Sigmoid colon (tissue), 4 donors: ENCODE measurements around the gene CDC25A.

ENCODE experiments used
- CTCF ChIP-seq, 4 experiments: fragments of 450-650 bp in 3 of 4; fragments of 200-600 bp in 1 of 4; IDR thresholded peaks; one replicate each; pipeline ENCODE4 v1.5.1; 2016 to 2019; ENCODE audit warnings: antibody characterized with exemption in 4 of 4, mild to moderate bottlenecking in 3 of 4, moderate library complexity in 2 of 4
- EP300 ChIP-seq, 4 donors: sonication (generic); formaldehyde crosslinking; IDR thresholded peaks; one replicate each; pipeline ENCODE4 v1.6.1; 2017; ENCODE audit warnings: antibody characterized with exemption in 4 of 4
- POLR2A ChIP-seq, 2 donors: fragments of 450-650 bp; IDR thresholded peaks; one replicate each; pipeline ENCODE4 v1.6.1; 2016; ENCODE audit warnings: antibody characterized with exemption in 2 of 2, mild to moderate bottlenecking in 2 of 2, moderate library complexity in 2 of 2
- POLR2AphosphoS5 ChIP-seq, 4 donors: sonication (generic); formaldehyde crosslinking; IDR thresholded peaks; one replicate each; pipeline ENCODE4 v1.6.1; 2017; ENCODE audit warnings: antibody characterized with exemption in 4 of 4

GRCh38 chr3:48209445-48209844 is 21.2 kb upstream of the CDC25A start:
- no peak for TF ChIP-seq CTCF (IDR thresholded peaks at IDR 0.05)
- no peak for TF ChIP-seq EP300 (IDR thresholded peaks at IDR 0.05)
- TF ChIP-seq POLR2AphosphoS5 (IDR thresholded peaks at IDR 0.05): no peak
- no peak for TF ChIP-seq POLR2A (IDR thresholded peaks at IDR 0.05)
